ENCODE data around the gene GREM2.

The GREM2 gene

GRCh38 chr1:240467895-240468294 is 144.1 kb downstream of the GREM2 start:
- Histone ChIP-seq H3K9me3 (ENCODE audit: insufficient read depth, low read depth, low read length) (no peaks in the 10 kb centered on the region), H3K36me3 (ENCODE audit: insufficient read depth, low read depth, low read length) (no peaks in the 10 kb centered on the region), H3K27ac (ENCODE audit: low read length) (no peak overlapping the region), H3K4me3 (ENCODE audit: low read length) (no peak overlapping the region), H3K9ac (ENCODE audit: low read depth, low read length) (no peak overlapping the region), H3K4me1 (ENCODE audit: insufficient read depth, low read length) (peaks cover 3% of the 10 kb centered on the region; the same call in 1 of the 2 replicates), H3K27me3 (ENCODE audit: insufficient read depth, low read length) (no peaks in the 10 kb centered on the region)

- no peaks in the 10 kb centered on the region for H3K9me3 ChIP-seq (ENCODE audit: insufficient read depth, low read depth, low read length)
- H3K9ac ChIP-seq (ENCODE audit: low read depth, low read length), result no peak overlapping the region
- no peaks in the 10 kb centered on the region for H3K27me3 ChIP-seq (ENCODE audit: insufficient read depth, low read length)
- peaks cover 3% of the 10 kb centered on the region; the same call in 1 of the 2 replicates for H3K4me1 ChIP-seq (ENCODE audit: insufficient read depth, low read length)
- no peaks in the 10 kb centered on the region for H3K36me3 ChIP-seq (ENCODE audit: insufficient read depth, low read depth, low read length)
- H3K4me3 ChIP-seq (ENCODE audit: low read length), result no peak overlapping the region
- no peak overlapping the region for H3K27ac ChIP-seq (ENCODE audit: low read length)
Measured at GRCh38 chr1:240466509-240466908, 145.4 kb downstream of the GREM2 start.

GRCh38 chr1:240465531-240465940 is 146.4 kb downstream of the GREM2 start:
- no peak overlapping the region for H3K27ac ChIP-seq (ENCODE audit: low read length)

GRCh38 chr1:240464099-240464498 is 147.9 kb downstream of the GREM2 start:
- H3K9ac ChIP-seq (ENCODE audit: low read depth, low read length), result no peak overlapping the region
- peaks cover 3% of the 10 kb centered on the region; the same call in 1 of the 2 replicates for H3K4me1 ChIP-seq (ENCODE audit: insufficient read depth, low read length)
- H3K9me3 ChIP-seq (ENCODE audit: insufficient read depth, low read depth, low read length), result no peaks in the 10 kb centered on the region
- no peaks in the 10 kb centered on the region for H3K36me3 ChIP-seq (ENCODE audit: insufficient read depth, low read depth, low read length)
- H3K4me3 ChIP-seq (ENCODE audit: low read length), result no peak overlapping the region
- no peak overlapping the region for H3K27ac ChIP-seq (ENCODE audit: low read length)
- no peaks in the 10 kb centered on the region for H3K27me3 ChIP-seq (ENCODE audit: insufficient read depth, low read length)

More at GRCh38 chr1:240465531-240465940, 146.4 kb downstream of the GREM2 start:
- peaks cover 3% of the 10 kb centered on the region; the same call in 1 of the 2 replicates for H3K4me1 ChIP-seq (ENCODE audit: insufficient read depth, low read length)
- H3K27me3 ChIP-seq (ENCODE audit: insufficient read depth, low read length), result no peaks in the 10 kb centered on the region
- no peak overlapping the region for H3K4me3 ChIP-seq (ENCODE audit: low read length)
- H3K36me3 ChIP-seq (ENCODE audit: insufficient read depth, low read depth, low read length), result no peaks in the 10 kb centered on the region
- no peaks in the 10 kb centered on the region for H3K9me3 ChIP-seq (ENCODE audit: insufficient read depth, low read depth, low read length)
- H3K9ac ChIP-seq (ENCODE audit: low read depth, low read length), result no peak overlapping the region

- Histone ChIP-seq H3K36me3 (ENCODE audit: insufficient read depth, low read depth, low read length) (no peaks in the 10 kb centered on the region), H3K9ac (ENCODE audit: low read depth, low read length) (no peak overlapping the region), H3K4me1 (ENCODE audit: insufficient read depth, low read length) (peaks cover 3% of the 10 kb centered on the region; the same call in 1 of the 2 replicates), H3K27ac (ENCODE audit: low read length) (no peak overlapping the region), H3K9me3 (ENCODE audit: insufficient read depth, low read depth, low read length) (no peaks in the 10 kb centered on the region), H3K4me3 (ENCODE audit: low read length) (no peak overlapping the region), H3K27me3 (ENCODE audit: insufficient read depth, low read length) (no peaks in the 10 kb centered on the region)
Measured at GRCh38 chr1:240462766-240463395, 149.1 kb downstream of the GREM2 start.

GRCh38 chr1:240462277-240462676 is 149.7 kb downstream of the GREM2 start:
- Histone ChIP-seq H3K4me1 (ENCODE audit: insufficient read depth, low read length) (peaks cover 3% of the 10 kb centered on the region; the same call in 1 of the 2 replicates), H3K36me3 (ENCODE audit: insufficient read depth, low read depth, low read length) (no peaks in the 10 kb centered on the region), H3K9ac (ENCODE audit: low read depth, low read length) (no peak overlapping the region), H3K27ac (ENCODE audit: low read length) (no peak overlapping the region), H3K27me3 (ENCODE audit: insufficient read depth, low read length) (no peaks in the 10 kb centered on the region), H3K9me3 (ENCODE audit: insufficient read depth, low read depth, low read length) (no peaks in the 10 kb centered on the region), H3K4me3 (ENCODE audit: low read length) (no peak overlapping the region)

GRCh38 chr1:240457203-240457602 is 154.8 kb downstream of the GREM2 start:
- Histone ChIP-seq H3K36me3 (ENCODE audit: insufficient read depth, low read depth, low read length) (no peaks in the 10 kb centered on the region), H3K9me3 (ENCODE audit: insufficient read depth, low read depth, low read length) (no peaks in the 10 kb centered on the region), H3K27ac (ENCODE audit: low read length) (no peak overlapping the region), H3K4me3 (ENCODE audit: low read length) (no peak overlapping the region), H3K27me3 (ENCODE audit: insufficient read depth, low read length) (no peaks in the 10 kb centered on the region), H3K9ac (ENCODE audit: low read depth, low read length) (no peak overlapping the region), H3K4me1 (ENCODE audit: insufficient read depth, low read length) (no peaks in the 10 kb centered on the region)

- Histone ChIP-seq H3K9me3 (ENCODE audit: insufficient read depth, low read depth, low read length) (no peaks in the 10 kb centered on the region), H3K36me3 (ENCODE audit: insufficient read depth, low read depth, low read length) (no peaks in the 10 kb centered on the region), H3K27ac (ENCODE audit: low read length) (no peak overlapping the region), H3K9ac (ENCODE audit: low read depth, low read length) (no peak overlapping the region), H3K4me1 (ENCODE audit: insufficient read depth, low read length) (no peaks in the 10 kb centered on the region), H3K27me3 (ENCODE audit: insufficient read depth, low read length) (no peaks in the 10 kb centered on the region), H3K4me3 (ENCODE audit: low read length) (no peak overlapping the region)
Measured at GRCh38 chr1:240455228-240455821, 156.6 kb downstream of the GREM2 start.

- Histone ChIP-seq H3K36me3 (ENCODE audit: insufficient read depth, low read depth, low read length) (no peaks in the 10 kb centered on the region), H3K9ac (ENCODE audit: low read depth, low read length) (no peak overlapping the region), H3K27ac (ENCODE audit: low read length) (no peak overlapping the region), H3K4me1 (ENCODE audit: insufficient read depth, low read length) (no peaks in the 10 kb centered on the region), H3K27me3 (ENCODE audit: insufficient read depth, low read length) (no peaks in the 10 kb centered on the region), H3K4me3 (ENCODE audit: low read length) (no peak overlapping the region), H3K9me3 (ENCODE audit: insufficient read depth, low read depth, low read length) (no peaks in the 10 kb centered on the region)
Measured at GRCh38 chr1:240445369-240445768, 166.6 kb downstream of the GREM2 start.

- no peaks in the 10 kb centered on the region for H3K36me3 ChIP-seq (ENCODE audit: insufficient read depth, low read depth, low read length)
- no peak overlapping the region for H3K4me3 ChIP-seq (ENCODE audit: low read length)
Measured at GRCh38 chr1:240441669-240442068, 170.3 kb downstream of the GREM2 start.

More at GRCh38 chr1:240441669-240442068, 170.3 kb downstream of the GREM2 start:
- Histone ChIP-seq H3K27ac (ENCODE audit: low read length) (no peak overlapping the region), H3K4me1 (ENCODE audit: insufficient read depth, low read length) (no peaks in the 10 kb centered on the region), H3K9ac (ENCODE audit: low read depth, low read length) (no peak overlapping the region), H3K27me3 (ENCODE audit: insufficient read depth, low read length) (no peaks in the 10 kb centered on the region), H3K9me3 (ENCODE audit: insufficient read depth, low read depth, low read length) (no peaks in the 10 kb centered on the region)
